HG03039 (cell line): ENCODE data around the gene CAPZA1.
"Not testable (repeated sequence)": the region's sequence is repeated elsewhere in the genome, so short reads cannot be mapped to it uniquely, and the experiment has no call there.

Source experiments
- ATAC-seq: cut with Tn5 transposase; IDR thresholded peaks from one replicate; pipeline ENCODE4 v1.9.1; 2021; ENCODE audit warnings: mild to moderate bottlenecking, moderate library complexity; ENCODE audit not compliant: unreplicated experiment

The CAPZA1 gene

GRCh38 chr1:112619518-112620376 lies at the start of gene CAPZA1:
CAPZA1 (plus strand) TSS chr1:112619832; CDS start chr1:112619845, 13 bp downstream.
- ATAC-seq = peak; percentile 86

- ATAC-seq = no peak
Observed at GRCh38 chr1:112575154-112575804, 44.4 kb upstream of the CAPZA1 start.

- no peak for ATAC-seq
Observed at GRCh38 chr1:112576240-112576639, 43.4 kb upstream of the CAPZA1 start.

- no peak for ATAC-seq
Observed at GRCh38 chr1:112579801-112580510, 39.7 kb upstream of the CAPZA1 start.

- no peak for ATAC-seq
Observed at GRCh38 chr1:112581586-112582192, 37.9 kb upstream of the CAPZA1 start.

- no peak for ATAC-seq
Observed at GRCh38 chr1:112583366-112583765, 36.3 kb upstream of the CAPZA1 start.

- no peak for ATAC-seq
Observed at GRCh38 chr1:112589766-112590165, 29.9 kb upstream of the CAPZA1 start.

- no peak for ATAC-seq
Observed at GRCh38 chr1:112594208-112594876, 25.3 kb upstream of the CAPZA1 start.

- ATAC-seq = no peak
Observed at GRCh38 chr1:112599477-112599876, 20.2 kb upstream of the CAPZA1 start.

- no peak for ATAC-seq
Observed at GRCh38 chr1:112603012-112603411, 16.6 kb upstream of the CAPZA1 start.

- ATAC-seq = no peak
Observed at GRCh38 chr1:112603541-112603940, 16.1 kb upstream of the CAPZA1 start.

- ATAC-seq = no peak
Observed at GRCh38 chr1:112605633-112606327, 13.9 kb upstream of the CAPZA1 start.

- no peak for ATAC-seq
Observed at GRCh38 chr1:112614460-112615065, 5.1 kb upstream of the CAPZA1 start.

GRCh38 chr1:112618114-112618720 lies 1.4 kb upstream of the CAPZA1 start:
- ATAC-seq = no peak

- ATAC-seq = no peak
Observed at GRCh38 chr1:112618721-112619517, 713 bp upstream of the CAPZA1 start, which contains the start of gene ST7L. ST7L (minus strand) TSS chr1:112619141; CDS start chr1:112619113, 28 bp downstream.

GRCh38 chr1:112620377-112620695 lies 704 bp downstream of the CAPZA1 start:
- ATAC-seq = no peak

GRCh38 chr1:112624493-112624892 lies 4.9 kb downstream of the CAPZA1 start:
- ATAC-seq = not testable (repeated sequence)

- no peak for ATAC-seq
Observed at GRCh38 chr1:112625696-112626095, 6.1 kb downstream of the CAPZA1 start.
